Measurements from ENCODE around the gene SSBP2.
"Not testable (repeated sequence)": the region's sequence is repeated elsewhere in the genome, so short reads cannot be mapped to it uniquely, and the experiment has no call there.

SSBP2 gene

GRCh38 chr5:81740758-81741157 is 10.1 kb downstream of the SSBP2 start:
- in situ Hi-C loops (cut with MboI; ENCODE audit: low sequenced_read_pairs) = no loop called here

GRCh38 chr5:81739291-81739690 is 11.6 kb downstream of the SSBP2 start:
- in situ Hi-C loops (cut with MboI; ENCODE audit: low sequenced_read_pairs) = no loop called here

GRCh38 chr5:81729276-81729675 is 21.6 kb downstream of the SSBP2 start:
- in situ Hi-C loops (cut with MboI; ENCODE audit: low sequenced_read_pairs) = no loop called here

- in situ Hi-C loops (cut with MboI; ENCODE audit: low sequenced_read_pairs) = no loop called here
These were observed 22.6 kb downstream of the SSBP2 start for GRCh38 chr5:81728301-81728700.

GRCh38 chr5:81726297-81726696 is 24.6 kb downstream of the SSBP2 start:
- in situ Hi-C loops (cut with MboI; ENCODE audit: low sequenced_read_pairs) = no loop called here

GRCh38 chr5:81724571-81724970 is 26.3 kb downstream of the SSBP2 start:
- in situ Hi-C loops (cut with MboI; ENCODE audit: low sequenced_read_pairs) = no loop called here

- in situ Hi-C loops (cut with MboI; ENCODE audit: low sequenced_read_pairs) = no loop called here
These were observed 26.8 kb downstream of the SSBP2 start for GRCh38 chr5:81724108-81724507.

- in situ Hi-C loops (cut with MboI; ENCODE audit: low sequenced_read_pairs) = no loop called here
These were observed 29.8 kb downstream of the SSBP2 start for GRCh38 chr5:81721049-81721448.

- in situ Hi-C loops (cut with MboI; ENCODE audit: low sequenced_read_pairs) = no loop called here
These were observed 31.1 kb downstream of the SSBP2 start for GRCh38 chr5:81719743-81720345.

- in situ Hi-C loops (cut with MboI; ENCODE audit: low sequenced_read_pairs) = no loop called here
These were observed 32.6 kb downstream of the SSBP2 start for GRCh38 chr5:81718300-81718699.

GRCh38 chr5:81717860-81718259 is 33.0 kb downstream of the SSBP2 start:
- in situ Hi-C loops (cut with MboI; ENCODE audit: low sequenced_read_pairs) = no loop called here

- in situ Hi-C loops (cut with MboI; ENCODE audit: low sequenced_read_pairs) = no loop called here
These were observed 33.7 kb downstream of the SSBP2 start for GRCh38 chr5:81717226-81717625.

- in situ Hi-C loops (cut with MboI; ENCODE audit: low sequenced_read_pairs) = not testable (repeated sequence)
These were observed 36.8 kb downstream of the SSBP2 start for GRCh38 chr5:81714076-81714475.

- in situ Hi-C loops (cut with MboI; ENCODE audit: low sequenced_read_pairs) = no loop called here
These were observed 42.0 kb downstream of the SSBP2 start for GRCh38 chr5:81708889-81709288.

- in situ Hi-C loops (cut with MboI; ENCODE audit: low sequenced_read_pairs) = no loop called here
These were observed 47.1 kb downstream of the SSBP2 start for GRCh38 chr5:81703840-81704239.

GRCh38 chr5:81700166-81700565 is 50.7 kb downstream of the SSBP2 start:
- in situ Hi-C loops (cut with MboI; ENCODE audit: low sequenced_read_pairs) = no loop called here

- in situ Hi-C loops (cut with MboI; ENCODE audit: low sequenced_read_pairs) = no loop called here
These were observed 52.1 kb downstream of the SSBP2 start for GRCh38 chr5:81698813-81699212.

GRCh38 chr5:81696418-81697397 is 54.2 kb downstream of the SSBP2 start:
- in situ Hi-C loops (cut with MboI; ENCODE audit: low sequenced_read_pairs) = no loop called here

- in situ Hi-C loops (cut with MboI; ENCODE audit: low sequenced_read_pairs) = no loop called here
These were observed 56.2 kb downstream of the SSBP2 start for GRCh38 chr5:81694726-81695125.

- in situ Hi-C loops (cut with MboI; ENCODE audit: low sequenced_read_pairs) = no loop called here
These were observed 62.7 kb downstream of the SSBP2 start for GRCh38 chr5:81688215-81688614.

GRCh38 chr5:81687292-81687691 is 63.6 kb downstream of the SSBP2 start:
- in situ Hi-C loops (cut with MboI; ENCODE audit: low sequenced_read_pairs) = no loop called here

GRCh38 chr5:81685471-81685870 is 65.4 kb downstream of the SSBP2 start:
- in situ Hi-C loops (cut with MboI; ENCODE audit: low sequenced_read_pairs) = no loop called here
